NB4 (cell line): ENCODE measurements around the gene MALRD1.

Experiments used
- DNase-seq: peaks from one replicate; pipeline ENCODE4 v3.0.0; 2010; ENCODE audit warnings: low read depth
- H3K4me3 ChIP-seq: one replicate; pipeline ENCODE4 v1.5.1; 2011; ENCODE audit warnings: mild to moderate bottlenecking, low read depth, low read length, moderate library complexity
- MAX ChIP-seq: IDR thresholded peaks from 2 replicates; pipeline ENCODE4 v1.6.1; 2011; ENCODE audit warnings: low read depth, low read length
- MYC ChIP-seq: IDR thresholded peaks from 2 replicates; pipeline ENCODE4 v1.6.1; 2011; ENCODE audit warnings: low read depth, low read length
- POLR2A ChIP-seq: IDR thresholded peaks from 2 replicates; pipeline ENCODE4 v1.6.1; 2011; ENCODE audit warnings: mild to moderate bottlenecking; ENCODE audit not compliant: insufficient read length; ENCODE audit errors: extremely low read depth
- TF ChIP-seq, protein P1 (sequence below): IDR thresholded peaks from one replicate; pipeline ENCODE4 v1.5.1; 2012; ENCODE audit warnings: low read depth, low read length

The MALRD1 gene

DNA sequence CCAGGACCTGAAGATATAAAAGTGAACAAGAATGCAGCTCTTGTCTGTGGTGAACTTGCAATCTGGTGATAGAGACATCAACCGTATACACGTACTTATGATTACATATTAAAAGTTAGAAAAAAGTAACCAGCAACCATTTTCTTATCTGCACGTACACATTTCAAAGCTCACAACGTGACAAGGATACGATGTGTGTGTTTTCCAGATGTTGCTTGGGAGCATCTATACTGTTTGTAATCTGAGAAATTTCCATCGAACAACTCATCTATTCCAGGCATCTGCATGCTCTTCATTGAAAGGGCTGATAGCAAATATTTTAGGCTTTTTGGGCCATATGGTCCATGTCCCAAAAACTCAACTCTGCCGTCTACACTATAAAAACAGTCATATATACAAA is 23.3 kb downstream of the MALRD1 start:
- no peak for DNase-seq
- TF ChIP-seq POLR2A (no peak), MYC (no peak), MAX (no peak)
- TF ChIP-seq, protein P1, sequence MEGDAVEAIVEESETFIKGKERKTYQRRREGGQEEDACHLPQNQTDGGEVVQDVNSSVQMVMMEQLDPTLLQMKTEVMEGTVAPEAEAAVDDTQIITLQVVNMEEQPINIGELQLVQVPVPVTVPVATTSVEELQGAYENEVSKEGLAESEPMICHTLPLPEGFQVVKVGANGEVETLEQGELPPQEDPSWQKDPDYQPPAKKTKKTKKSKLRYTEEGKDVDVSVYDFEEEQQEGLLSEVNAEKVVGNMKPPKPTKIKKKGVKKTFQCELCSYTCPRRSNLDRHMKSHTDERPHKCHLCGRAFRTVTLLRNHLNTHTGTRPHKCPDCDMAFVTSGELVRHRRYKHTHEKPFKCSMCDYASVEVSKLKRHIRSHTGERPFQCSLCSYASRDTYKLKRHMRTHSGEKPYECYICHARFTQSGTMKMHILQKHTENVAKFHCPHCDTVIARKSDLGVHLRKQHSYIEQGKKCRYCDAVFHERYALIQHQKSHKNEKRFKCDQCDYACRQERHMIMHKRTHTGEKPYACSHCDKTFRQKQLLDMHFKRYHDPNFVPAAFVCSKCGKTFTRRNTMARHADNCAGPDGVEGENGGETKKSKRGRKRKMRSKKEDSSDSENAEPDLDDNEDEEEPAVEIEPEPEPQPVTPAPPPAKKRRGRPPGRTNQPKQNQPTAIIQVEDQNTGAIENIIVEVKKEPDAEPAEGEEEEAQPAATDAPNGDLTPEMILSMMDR: no peak
- H3K4me3 ChIP-seq: no peak overlapping the region

- no peak overlapping the region for H3K4me3 ChIP-seq
- DNase-seq: no peak
- TF ChIP-seq POLR2A (no peak), MAX (no peak), MYC (no peak)
- TF ChIP-seq, protein P1: no peak
These were observed 28.7 kb downstream of the MALRD1 start for GRCh38 chr10:19077276-19077675.

DNA sequence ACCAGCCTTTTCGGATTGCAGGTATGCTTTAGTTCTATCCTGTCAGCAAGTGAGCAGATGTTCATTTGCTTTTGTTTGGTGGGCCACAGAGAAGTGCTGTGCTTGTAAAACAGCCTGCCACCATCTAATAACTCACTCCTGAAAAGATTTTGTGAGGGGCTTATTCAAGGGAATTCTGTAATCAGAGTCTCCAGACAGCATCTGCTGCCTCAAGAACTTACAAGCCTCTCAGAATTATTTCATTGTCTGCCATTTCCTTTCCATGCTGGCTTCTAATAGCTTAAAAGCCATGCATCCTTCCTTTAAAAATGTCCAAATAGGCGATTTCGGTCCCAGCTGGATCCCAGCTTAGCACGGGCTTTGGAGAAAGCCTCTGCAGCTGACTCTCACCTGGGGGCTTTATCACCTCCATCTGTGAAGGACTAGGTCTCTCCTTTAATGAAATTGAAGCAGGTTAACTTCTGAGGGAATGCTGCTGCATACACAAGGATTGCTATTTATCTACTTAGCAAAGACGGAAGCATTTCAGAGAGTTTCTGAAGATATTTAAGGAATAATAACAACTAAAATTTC is 48.0 kb downstream of the MALRD1 start:
- no peak overlapping the region for H3K4me3 ChIP-seq
- TF ChIP-seq MYC: no peak
- DNase-seq: no peak

- DNase-seq: no peak
- no peak overlapping the region for H3K4me3 ChIP-seq
- no peak for TF ChIP-seq MAX
- TF ChIP-seq, protein P1: no peak
- TF ChIP-seq MYC: no peak
- no peak for TF ChIP-seq POLR2A
These were observed 48.5 kb downstream of the MALRD1 start for GRCh38 chr10:19097151-19097550.

DNA sequence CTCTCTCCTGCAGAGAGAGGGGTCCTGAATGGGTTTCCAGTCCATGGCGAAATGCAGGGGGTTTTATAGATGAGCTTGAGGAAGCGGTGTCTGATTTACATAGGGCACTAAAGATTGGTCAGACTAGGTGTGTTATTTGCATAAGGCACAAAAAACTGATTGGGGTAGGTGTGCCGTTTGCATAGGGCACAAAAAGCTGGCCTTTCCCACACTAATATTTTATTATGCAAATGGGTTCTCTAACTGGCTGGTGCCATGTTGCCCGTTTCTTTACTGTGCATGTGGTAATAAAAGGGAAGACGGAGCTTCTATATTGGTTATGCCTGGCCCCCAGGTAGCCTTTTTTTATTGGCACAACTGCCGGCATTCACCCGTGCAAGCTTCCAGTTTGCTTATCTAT is 50.2 kb downstream of the MALRD1 start:
- no peak overlapping the region for H3K4me3 ChIP-seq
- TF ChIP-seq MAX: no peak
- TF ChIP-seq, protein P1: no peak
- TF ChIP-seq MYC: no peak
- no peak for TF ChIP-seq POLR2A
- no peak for DNase-seq

DNA sequence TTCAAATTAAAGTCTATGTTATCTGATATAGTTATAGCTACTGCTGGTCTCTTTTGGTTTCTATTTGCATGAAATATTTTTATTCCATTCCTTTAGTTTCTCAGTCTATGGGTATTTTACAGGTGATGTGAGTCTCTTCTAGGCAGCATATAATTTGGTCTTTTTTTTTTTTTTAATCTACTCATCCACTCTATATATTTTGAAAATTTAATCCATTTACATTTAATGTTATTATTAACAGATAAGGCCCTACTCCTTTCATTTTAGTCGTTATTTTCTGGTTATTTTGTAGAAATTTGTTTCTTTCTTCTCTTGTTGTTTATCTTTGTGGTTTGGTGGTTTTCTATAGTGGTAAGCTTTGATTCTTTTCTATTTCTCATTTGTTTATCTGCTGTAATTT is 58.8 kb downstream of the MALRD1 start:
- no peak for DNase-seq
- TF ChIP-seq MYC (no peak), POLR2A (no peak), MAX (no peak)
- TF ChIP-seq, protein P1: no peak
- no peak overlapping the region for H3K4me3 ChIP-seq
